CD4-positive, alpha-beta memory T cell (primary cell): ENCODE results near the gene MSTO1. TPM values are rescaled to one million over a fixed set of nuclear protein-coding genes. Genes with fewer than 3 reads are reported as not detected.
"Not testable (repeated sequence)": the region's sequence is repeated elsewhere in the genome, so short reads cannot be mapped to it uniquely, and the experiment has no call there.

Experiments
- CTCF ChIA-PET: fragments of 350-600 bp; sonication (Branson Sonifier 250); formaldehyde crosslinking; loops from one replicate; lab custom pipeline; 2021; ENCODE audit warnings: inconsistent platforms; ENCODE audit not compliant: partially characterized antibody; lab: Charles Lee
- POLR2A ChIA-PET: fragments of 350-600 bp; sonication (Branson Sonifier 250); formaldehyde crosslinking; loops from one replicate; lab custom pipeline; 2021; ENCODE audit not compliant: partially characterized antibody; lab: Charles Lee
- DNase-seq, 5 donors: peaks; one replicate each; pipeline versions ENCODE4 v3.0.0 to v3.0.0-alpha.2; 2020 to 2022; ENCODE audit warnings: mixed read lengths in 1 of 5
- H3K27ac ChIP-seq: one replicate; pipeline ENCODE4 v1.7.0; 2013; ENCODE audit warnings: low read depth, low read length
- H3K27me3 ChIP-seq: 2 replicates; pipeline ENCODE4 v1.7.0; 2013; ENCODE audit warnings: mild to moderate bottlenecking, low read length, moderate library complexity; ENCODE audit not compliant: insufficient read depth
- H3K36me3 ChIP-seq: 2 replicates; pipeline ENCODE4 v1.7.0; 2013; ENCODE audit warnings: mild to moderate bottlenecking, low read length, moderate library complexity; ENCODE audit not compliant: insufficient read depth
- H3K4me1 ChIP-seq: 2 replicates; pipeline ENCODE4 v1.7.0; 2013; ENCODE audit warnings: mild to moderate bottlenecking, low read length, moderate library complexity; ENCODE audit not compliant: insufficient read depth
- H3K4me3 ChIP-seq, 2 donors: one replicate each; pipeline ENCODE4 v1.7.0; 2013; ENCODE audit warnings: low read length in 2 of 2, mild to moderate bottlenecking in 1 of 2
- H3K9me3 ChIP-seq, 2 donors: one replicate each; pipeline ENCODE4 v1.7.0; 2013; ENCODE audit warnings: low read length in 2 of 2, control low read depth in 1 of 2; ENCODE audit not compliant: control insufficient read depth in 1 of 2
- H3K27ac Mint-ChIP-seq, 7 donors: one replicate each; pipeline ENCODE4 v1.8.0; 2020 to 2021; ENCODE audit warnings: mixed read lengths in 7 of 7, mild to moderate bottlenecking in 6 of 7, inconsistent platforms in 3 of 7, moderate library complexity in 3 of 7
- H3K27me3 Mint-ChIP-seq, 2 donors: one replicate each; pipeline ENCODE4 v1.8.0; 2020 to 2021; ENCODE audit warnings: mixed read lengths in 2 of 2
- H3K36me3 Mint-ChIP-seq, 2 donors: one replicate each; pipeline ENCODE4 v1.8.0; 2020 to 2021; ENCODE audit warnings: mixed read lengths in 2 of 2, inconsistent platforms in 1 of 2, mild to moderate bottlenecking in 1 of 2
- H3K4me1 Mint-ChIP-seq, 4 donors: one replicate each; pipeline ENCODE4 v1.8.0; 2020 to 2021; ENCODE audit warnings: mixed read lengths in 4 of 4, mild to moderate bottlenecking in 1 of 4
- H3K4me3 Mint-ChIP-seq, 8 donors: one replicate each; pipeline ENCODE4 v1.8.0; 2020 to 2021; ENCODE audit warnings: mixed read lengths in 8 of 8, mild to moderate bottlenecking in 7 of 8, moderate library complexity in 6 of 8, inconsistent platforms in 3 of 8
- H3K9me3 Mint-ChIP-seq, 8 donors: one replicate each; pipeline ENCODE4 v1.8.0; 2020 to 2021; ENCODE audit warnings: mixed read lengths in 8 of 8, mild to moderate bottlenecking in 5 of 8, inconsistent platforms in 3 of 8, moderate library complexity in 1 of 8
- intact Hi-C: fragments of 100-400 bp; cut with micrococcal nuclease; formaldehyde crosslinking; loops from one replicate; pipeline ENCODE4 v1.15.1; 2023
- polyA plus RNA-seq, 2 donors: library from polyadenylated mRNA; unstranded; fragments of 300-500 nt; fragmentation: Illumina TruSeq; gene quantifications; one replicate each; pipeline ENCODE4 v1.2.3, GENCODE V29; 2021
- total RNA-seq, 2 experiments: library from RNA; stranded (reverse); gene quantifications; one replicate each; pipeline ENCODE4 v1.2.3, GENCODE V29; 2021

MSTO1 gene
- total and polyA plus RNA-seq, 4 experiments from 2014 or later = 13.3 to 127 (median 74.6) TPM

DNA sequence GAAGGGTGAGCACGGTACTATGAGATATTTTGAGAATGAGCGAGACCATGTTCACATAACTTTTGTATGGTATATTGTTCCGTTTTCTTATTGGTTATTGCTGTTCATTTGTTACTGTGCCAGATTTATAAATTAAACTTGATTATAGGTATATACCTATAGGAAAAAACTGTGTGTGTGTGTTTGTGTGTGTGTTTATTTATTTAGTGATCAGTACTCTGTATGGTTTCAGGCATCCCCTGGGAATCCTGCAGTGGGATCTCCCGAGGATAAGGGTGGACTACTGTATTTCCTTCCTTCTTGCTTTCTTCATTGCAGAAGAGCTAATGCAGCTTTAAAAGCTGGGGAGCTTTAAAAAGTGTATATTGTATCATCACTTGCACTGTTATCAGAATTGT is 39.4 kb upstream of the MSTO1 start:
- Histone ChIP-seq H3K9me3 (no peaks in the 10 kb centered on the region), H3K36me3 (peaks cover 5% of the 10 kb centered on the region), H3K27ac (no peak overlapping the region), H3K4me3 (no peak overlapping the region), H3K4me1 (peaks cover 13% of the 10 kb centered on the region), H3K27me3 (no peaks in the 10 kb centered on the region)
- no peaks in the 10 kb centered on the region for H3K27me3 Mint-ChIP-seq
- H3K36me3 Mint-ChIP-seq = peaks cover 4 to 24% of the 10 kb centered on the region in 2 donors
- no peaks in the 10 kb centered on the region for H3K9me3 Mint-ChIP-seq
- peaks cover 11 to 19% (median 17%) of the 10 kb centered on the region in 4 donors for H3K4me1 Mint-ChIP-seq
- CTCF ChIA-PET = interaction anchor here (1.1 kb wide), 1 partner anchor 320 kb away, joined by 4 read pairs; no protein-coding TSS in a partner anchor
- intact Hi-C loops = no loop called here
- H3K4me3 Mint-ChIP-seq = no peak overlapping the region
- POLR2A ChIA-PET = interaction anchor here (0.7 kb wide), 1 partner anchor 315 kb away, joined by 3 read pairs; the partner anchor contains the start of gene ENTREP3
- no peak for DNase-seq
- peak overlapping the region in 1 of 7 donors; percentile 0 for H3K27ac Mint-ChIP-seq

DNA sequence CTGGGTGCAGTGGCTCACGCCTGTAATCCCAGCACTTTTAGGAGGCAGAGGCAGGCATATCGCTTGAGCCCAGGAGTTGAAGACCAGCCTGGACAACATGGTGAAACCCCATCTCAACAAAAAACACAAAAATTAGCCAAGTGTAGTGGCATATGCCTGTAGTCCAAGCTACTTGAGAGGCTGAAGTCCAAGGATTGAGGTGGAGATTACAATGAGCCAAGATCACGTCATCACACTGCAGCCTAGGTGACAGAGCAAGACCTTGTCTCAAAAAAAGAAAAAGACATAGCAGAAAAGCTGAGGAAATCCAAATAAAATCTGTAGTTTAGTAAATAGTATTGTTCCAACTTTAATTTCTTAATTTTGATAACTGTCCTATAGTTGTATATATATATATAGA is 35.9 kb upstream of the MSTO1 start:
- ChIA-PET POLR2A (interaction anchor here (0.9 to 1.0 kb wide), 2 partner anchors 8 to 12 kb away, joined by 3 to 4 read pairs; no protein-coding TSS in a partner anchor), CTCF (interaction anchor here (2.5 kb wide), 1 partner anchor 323 kb away, joined by 7 read pairs; no protein-coding TSS in a partner anchor)
- peaks cover 6 to 13% (median 11%) of the 10 kb centered on the region in 4 donors for H3K4me1 Mint-ChIP-seq
- H3K4me3 Mint-ChIP-seq = no peak overlapping the region
- intact Hi-C loops = no loop called here
- DNase-seq = no peak
- no peak overlapping the region for H3K27ac Mint-ChIP-seq
- peaks cover 4 to 18% of the 10 kb centered on the region in 2 donors for H3K36me3 Mint-ChIP-seq
- Histone ChIP-seq H3K9me3 (no peaks in the 10 kb centered on the region), H3K4me1 (peaks cover 7% of the 10 kb centered on the region), H3K27ac (no peak overlapping the region), H3K4me3 (no peak overlapping the region), H3K27me3 (no peaks in the 10 kb centered on the region), H3K36me3 (peaks cover 5% of the 10 kb centered on the region)
- no peaks in the 10 kb centered on the region for H3K9me3 Mint-ChIP-seq
- no peaks in the 10 kb centered on the region for H3K27me3 Mint-ChIP-seq

DNA sequence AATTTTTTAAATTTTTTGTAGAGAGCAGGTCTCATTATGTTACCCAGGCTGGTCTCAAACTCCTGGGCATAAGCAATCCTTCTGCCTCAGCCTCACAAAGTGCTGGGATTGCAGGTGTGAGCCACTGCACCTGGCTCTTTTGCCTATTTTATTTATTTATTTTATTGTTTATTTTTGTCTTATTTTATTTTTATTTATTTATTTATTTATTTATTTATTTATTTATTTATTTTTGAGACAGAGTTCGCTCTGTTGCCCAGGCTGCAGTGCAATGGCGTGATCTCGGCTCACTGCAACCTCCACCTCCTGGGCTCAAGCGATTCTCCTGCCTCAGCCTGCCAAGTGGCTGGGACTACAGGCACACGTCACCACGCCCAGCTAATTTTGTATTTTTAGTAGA is 34.4 kb upstream of the MSTO1 start:
- CTCF ChIA-PET, H3K4me1 Mint-ChIP-seq, H3K27ac Mint-ChIP-seq, intact Hi-C loops, POLR2A ChIA-PET, DNase-seq, H3K4me3 Mint-ChIP-seq, H3K36me3 Mint-ChIP-seq, H3K9me3 Mint-ChIP-seq, H3K4me3 ChIP-seq, H3K27me3 Mint-ChIP-seq, H3K27me3 ChIP-seq, H3K9me3 ChIP-seq, H3K27ac ChIP-seq, H3K36me3 ChIP-seq, H3K4me1 ChIP-seq: not testable (repeated sequence)

DNA sequence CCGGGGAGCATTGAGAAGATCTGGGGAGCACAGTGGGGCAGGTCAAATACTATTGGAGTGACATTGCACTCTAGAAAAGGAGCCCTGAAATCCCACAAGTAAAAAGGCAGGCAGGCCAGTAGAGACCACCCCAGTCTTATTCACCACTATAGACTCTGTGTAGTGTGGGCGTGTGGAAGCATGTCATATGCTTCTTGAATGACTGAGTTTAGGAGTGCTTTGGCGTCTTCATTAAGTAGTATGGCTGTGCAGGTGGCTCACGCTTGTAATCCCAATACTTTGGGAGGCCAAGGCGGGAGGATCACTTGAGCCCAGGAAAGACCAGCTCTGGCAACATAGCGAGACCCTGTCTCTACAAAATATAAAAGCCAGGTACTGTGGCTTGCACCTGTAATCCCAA is 26.2 kb upstream of the MSTO1 start:
- H3K27me3 Mint-ChIP-seq, H3K9me3 Mint-ChIP-seq, H3K36me3 Mint-ChIP-seq, H3K27me3 ChIP-seq, H3K9me3 ChIP-seq, H3K4me3 Mint-ChIP-seq, H3K27ac Mint-ChIP-seq, H3K4me3 ChIP-seq, H3K4me1 ChIP-seq, POLR2A ChIA-PET, intact Hi-C loops, H3K36me3 ChIP-seq, H3K27ac ChIP-seq, H3K4me1 Mint-ChIP-seq, DNase-seq: not testable (repeated sequence)
- CTCF ChIA-PET = interaction anchor here (0.7 kb wide), 1 partner anchor 260 kb away, joined by 3 read pairs; no protein-coding TSS in a partner anchor

DNA sequence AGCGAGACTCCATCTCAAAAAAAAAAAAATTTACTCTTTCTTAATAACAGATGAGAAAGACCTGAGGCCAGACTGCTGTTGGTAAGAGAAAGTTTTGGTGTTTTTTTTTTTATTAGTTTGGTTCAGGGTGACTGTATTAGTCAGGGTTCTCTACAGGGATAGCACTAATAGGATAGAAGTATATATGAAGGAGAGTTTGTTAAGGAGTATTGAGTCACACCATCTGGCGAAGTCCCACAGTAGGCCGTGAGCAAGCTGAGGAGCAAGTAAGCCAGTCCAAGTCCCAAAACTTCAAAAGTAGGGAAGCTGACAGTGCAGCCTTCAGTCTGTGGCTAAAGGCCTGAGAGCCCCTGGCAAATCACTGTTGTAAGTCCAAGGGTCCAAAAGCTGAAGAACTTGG is 20.7 kb upstream of the MSTO1 start:
- H3K27me3 ChIP-seq, H3K4me1 ChIP-seq, H3K4me3 ChIP-seq, H3K27ac ChIP-seq, H3K4me3 Mint-ChIP-seq, H3K9me3 Mint-ChIP-seq, H3K36me3 Mint-ChIP-seq, H3K27ac Mint-ChIP-seq, H3K4me1 Mint-ChIP-seq, POLR2A ChIA-PET, DNase-seq, H3K36me3 ChIP-seq, H3K27me3 Mint-ChIP-seq, intact Hi-C loops, H3K9me3 ChIP-seq: not testable (repeated sequence)
- CTCF ChIA-PET = interaction anchor here (0.7 to 5.9 kb wide), 2 partner anchors 339 to 412 kb away, joined by 3 to 90 read pairs; no protein-coding TSS in a partner anchor

DNA sequence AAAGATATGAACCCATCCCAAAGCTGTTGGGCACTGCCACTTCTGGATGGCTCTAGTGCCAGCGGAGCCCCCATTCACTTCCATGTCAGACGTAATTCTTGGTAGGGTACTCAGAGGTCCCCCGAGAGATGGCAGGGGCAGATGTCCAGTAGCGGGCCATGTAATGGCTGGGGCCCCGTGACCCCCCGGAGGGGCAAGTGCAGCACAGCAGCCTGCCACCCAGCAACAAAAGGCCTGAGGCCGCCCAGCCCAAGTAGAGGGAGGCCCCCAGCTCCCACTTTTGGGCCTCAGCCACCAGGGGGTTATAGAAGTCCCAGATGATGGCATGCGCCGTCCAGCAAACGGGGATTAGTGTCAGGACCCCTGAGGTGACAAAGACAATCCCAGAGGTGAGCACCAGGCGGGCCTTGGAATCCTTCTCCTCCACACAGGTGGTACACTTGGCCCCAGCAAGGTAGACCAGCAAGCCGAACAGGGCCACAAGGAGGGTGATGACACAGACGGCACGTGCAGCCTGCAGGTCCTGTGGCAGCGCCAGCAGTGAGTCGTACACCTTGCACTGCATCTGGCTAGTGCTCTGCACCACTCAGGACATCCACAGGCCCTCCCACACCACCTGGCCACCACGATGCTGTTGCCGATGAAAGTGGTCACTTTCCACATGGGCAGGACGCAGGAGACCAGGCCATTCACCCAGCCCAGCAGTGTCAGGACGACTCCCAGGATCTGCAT is 19.3 kb upstream of the MSTO1 start:
- intact Hi-C loops = loop anchor here (1.0 to 5.0 kb wide), 3 partner anchors 340 to 498 kb away; partner anchors contain the start of gene THBS3
- H3K27ac Mint-ChIP-seq = not testable (repeated sequence)

DNA sequence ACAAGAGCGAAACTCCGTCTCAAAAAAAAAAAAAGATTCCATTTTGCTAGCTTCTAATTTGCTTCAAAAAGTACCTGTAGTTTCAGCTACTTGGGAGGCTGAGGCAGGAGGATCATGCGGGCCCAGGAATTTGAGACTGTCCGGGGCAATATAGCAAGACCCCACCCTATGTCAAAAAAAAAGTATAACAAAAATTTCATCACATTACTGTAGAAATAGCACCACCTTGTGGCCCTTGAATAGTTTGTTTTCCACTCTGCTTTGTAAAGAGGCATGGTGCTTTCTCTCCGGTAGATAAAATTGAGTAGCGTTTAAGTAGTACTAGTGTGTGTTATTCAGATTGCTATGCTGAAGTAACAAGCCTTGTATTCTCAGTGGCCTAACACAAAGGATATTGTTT is 18.2 kb upstream of the MSTO1 start:
- intact Hi-C loops = loop anchor here (1.0 to 5.0 kb wide), 4 partner anchors 341 to 499 kb away; partner anchors contain the start of gene THBS3
- Mint-ChIP-seq H3K36me3 (peaks cover 0 to 1% of the 10 kb centered on the region in 2 donors), H3K9me3 (no peaks in the 10 kb centered on the region), H3K4me3 (no peak overlapping the region), H3K4me1 (peaks cover 0 to 3% (median 3%) of the 10 kb centered on the region in 4 donors), H3K27me3 (no peaks in the 10 kb centered on the region), H3K27ac (no peak overlapping the region)
- H3K9me3 ChIP-seq = no peaks in the 10 kb centered on the region
- H3K4me1 ChIP-seq = no peaks in the 10 kb centered on the region
- no peaks in the 10 kb centered on the region for H3K27me3 ChIP-seq
- ChIA-PET CTCF (interaction anchor here (0.7 to 5.9 kb wide), 7 partner anchors 268 to 417 kb away, joined by 3 to 90 read pairs (median 3); partner anchors contain the start of genes CLK2, SCAMP3 and THBS3), POLR2A (interaction anchor here (0.7 kb wide), 1 partner anchor 292 kb away, joined by 3 read pairs; no protein-coding TSS in a partner anchor)
- peak in 4 of 5 donors; percentile 59 to 68 (median 62) for DNase-seq
- no peak overlapping the region for H3K4me3 ChIP-seq
- H3K27ac ChIP-seq = no peak overlapping the region
- H3K36me3 ChIP-seq = no peaks in the 10 kb centered on the region

More for the DNA sequence above, 19.3 kb upstream of the MSTO1 start:
- H3K27me3 Mint-ChIP-seq, H3K27ac ChIP-seq, H3K9me3 Mint-ChIP-seq, H3K4me3 Mint-ChIP-seq, H3K36me3 Mint-ChIP-seq, H3K36me3 ChIP-seq, H3K4me1 Mint-ChIP-seq, H3K9me3 ChIP-seq, H3K27me3 ChIP-seq, H3K4me1 ChIP-seq, DNase-seq, H3K4me3 ChIP-seq: not testable (repeated sequence)
- ChIA-PET CTCF (interaction anchor here (1.2 to 5.9 kb wide), 3 partner anchors 329 to 384 kb away, joined by 3 to 90 read pairs (median 4); partner anchors contain the start of gene SCAMP3), POLR2A (interaction anchor here (0.7 kb wide), 1 partner anchor 291 kb away, joined by 3 read pairs; no protein-coding TSS in a partner anchor)
